Prostate gland (tissue), 2 donors: ENCODE results near the gene ZFAND2B. TPM values are rescaled to one million over a fixed set of nuclear protein-coding genes. Genes with fewer than 3 reads are reported as not detected.

Experiments used
- DNase-seq: peaks from one replicate; pipeline ENCODE4 v3.0.0-alpha.2; 2019; ENCODE audit warnings: low spot score
- H3K27ac ChIP-seq, 2 donors: fragments of 200-600 bp; sonication (generic); 2 replicates each; pipeline ENCODE4 v1.5.1; 2017 to 2019
- H3K27me3 ChIP-seq: fragments of 200-600 bp; sonication (generic); replicated peaks from 2 replicates; pipeline ENCODE4 v1.5.1; 2019; ENCODE audit not compliant: insufficient read depth
- H3K36me3 ChIP-seq, 2 donors: fragments of 200-600 bp; sonication (generic); 1 replicate in 1 of 2; 2 replicates in 1 of 2; pipeline versions ENCODE4 v1.5.1 to v1.8.1; 2017 to 2019
- H3K4me1 ChIP-seq: fragments of 200-600 bp; sonication (generic); replicated peaks from 2 replicates; pipeline ENCODE4 v1.5.1; 2019
- H3K4me3 ChIP-seq, 2 donors: fragments of 200-600 bp; sonication (generic); 2 replicates each; pipeline ENCODE4 v1.5.1; 2017 to 2019
- H3K9me3 ChIP-seq: fragments of 200-600 bp; sonication (generic); 2 replicates; pipeline ENCODE4 v1.5.1; 2017
- CTCF ChIP-seq, 4 experiments: fragments of 200-600 bp in 2 of 4; fragments of 450-650 bp in 2 of 4; sonication (generic) in 2 of 4; IDR thresholded peaks; 1 replicate in 3 of 4; 2 replicates in 1 of 4; pipeline ENCODE4 v1.5.1; 2016 to 2019; ENCODE audit warnings: antibody characterized with exemption in 4 of 4, mild to moderate bottlenecking in 2 of 4, moderate library complexity in 2 of 4
- POLR2A ChIP-seq: fragments of 450-650 bp; IDR thresholded peaks from one replicate; pipeline ENCODE4 v1.6.1; 2016; ENCODE audit warnings: antibody characterized with exemption, mild to moderate bottlenecking
- POLR2AphosphoS5 ChIP-seq: sonication (generic); formaldehyde crosslinking; IDR thresholded peaks from one replicate; pipeline ENCODE4 v1.6.1; 2017; ENCODE audit warnings: antibody characterized with exemption
- WGBS: methylation state at CpG from one replicate; pipeline ENCODE4 v1.1.5; 2018; 5-methylcytosine and 5-hydroxymethylcytosine counted together
- intact Hi-C: fragments of 100-400 bp; cut with DNase I; formaldehyde crosslinking; loops from one replicate; pipeline ENCODE4 v1.14.2; 2022
- total RNA-seq, 2 donors: library from RNA; depleted of rRNA; stranded (reverse); fragments of >200 nt; gene quantifications; one replicate each; pipeline ENCODE4 v1.1.0, GENCODE V29; 2016

The ZFAND2B gene
- total RNA-seq, 2 donors from 2014 or later = 49.0 to 57.2 TPM

DNA sequence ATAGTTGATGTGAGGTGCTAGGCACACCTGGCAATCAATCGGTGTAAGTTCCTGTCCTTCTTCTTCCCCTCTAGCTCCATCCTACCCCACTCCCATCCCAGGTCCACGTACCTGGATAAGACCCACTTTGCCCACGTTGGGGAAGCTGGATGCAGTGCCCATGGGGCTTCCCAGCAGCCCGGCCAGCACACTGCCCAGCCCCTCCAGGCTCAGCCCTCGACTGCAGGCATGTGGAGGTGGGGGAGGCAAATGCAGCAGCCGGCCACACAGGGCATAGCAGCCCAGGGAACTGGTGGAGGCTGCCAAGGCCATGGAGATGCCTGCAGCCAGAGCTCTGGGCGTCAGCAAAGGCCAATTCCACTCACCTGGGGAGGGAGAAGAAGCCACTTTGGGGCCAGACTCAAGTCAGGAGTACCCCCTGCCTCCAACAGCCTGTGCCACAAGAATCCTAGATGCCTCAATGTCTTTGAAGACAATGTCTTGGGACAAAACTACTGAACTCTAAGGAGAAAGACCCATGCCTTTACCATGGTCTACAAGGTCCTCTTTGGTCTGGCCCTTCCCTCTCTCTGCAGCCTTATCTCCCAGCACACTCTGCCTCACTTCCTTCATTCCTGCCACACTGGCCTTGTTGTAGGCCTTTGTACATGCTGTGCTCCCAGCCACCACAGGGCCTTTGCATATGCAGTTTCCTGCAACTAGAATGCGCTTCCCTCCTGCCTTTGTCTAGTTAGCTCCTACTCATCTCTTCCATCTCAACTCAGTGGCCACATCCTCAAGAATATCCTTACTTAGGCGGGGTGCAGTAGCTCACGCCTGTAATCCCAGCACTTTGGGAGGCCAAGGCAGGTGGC lies 41.3 kb upstream of the ZFAND2B start:
- WGBS = 82% methylated on average over 10 of the region's 10 CpGs
- intact Hi-C loops = no loop called here
- Histone ChIP-seq H3K4me3 (no peak overlapping the region), H3K27me3 (no peaks in the 10 kb centered on the region), H3K36me3 (no peaks in the 10 kb centered on the region), H3K9me3 (no peaks in the 10 kb centered on the region), H3K27ac (no peak overlapping the region), H3K4me1 (no peaks in the 10 kb centered on the region)
- DNase-seq = no peak
- TF ChIP-seq CTCF (IDR thresholded peaks at IDR 0.05) (no peak), POLR2A (no peak), POLR2AphosphoS5 (no peak)

- no peak overlapping the region for H3K27ac ChIP-seq
These were observed 38.6 kb upstream of the ZFAND2B start for GRCh38 chr2:219167997-219168396.

DNA sequence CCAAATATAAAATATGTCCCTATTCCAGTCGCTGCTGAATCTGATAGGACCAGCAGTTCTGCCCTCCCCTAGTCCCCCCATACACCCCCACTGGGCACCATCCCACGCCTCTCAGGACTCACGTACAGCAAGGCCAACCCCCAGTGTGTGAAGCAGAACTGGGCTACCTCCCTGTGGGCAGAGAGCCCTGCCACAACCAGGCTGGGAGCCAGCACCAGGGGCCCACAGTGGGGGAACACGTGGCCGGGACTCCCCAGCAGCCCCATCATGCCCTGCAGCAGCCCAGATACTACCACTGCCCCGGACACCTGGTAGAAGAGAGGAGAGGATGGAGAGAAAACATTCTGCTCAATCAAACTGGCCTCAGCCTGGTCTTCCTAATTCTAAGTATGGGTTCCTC lies 38.1 kb upstream of the ZFAND2B start:
- intact Hi-C loops = no loop called here
- no peak for TF ChIP-seq CTCF (IDR thresholded peaks at IDR 0.05)

More at GRCh38 chr2:219167997-219168396, 38.6 kb upstream of the ZFAND2B start:
- Histone ChIP-seq H3K4me3 (no peak overlapping the region), H3K36me3 (no peaks in the 10 kb centered on the region), H3K27me3 (no peaks in the 10 kb centered on the region), H3K4me1 (no peaks in the 10 kb centered on the region), H3K9me3 (no peaks in the 10 kb centered on the region)
- TF ChIP-seq POLR2A = no peak
- TF ChIP-seq CTCF (IDR thresholded peaks at IDR 0.05) = no peak
- TF ChIP-seq POLR2AphosphoS5 = no peak
- no peak for DNase-seq
- 57% methylated on average over 5 of the region's 5 CpGs for WGBS
- intact Hi-C loops = no loop called here

DNA sequence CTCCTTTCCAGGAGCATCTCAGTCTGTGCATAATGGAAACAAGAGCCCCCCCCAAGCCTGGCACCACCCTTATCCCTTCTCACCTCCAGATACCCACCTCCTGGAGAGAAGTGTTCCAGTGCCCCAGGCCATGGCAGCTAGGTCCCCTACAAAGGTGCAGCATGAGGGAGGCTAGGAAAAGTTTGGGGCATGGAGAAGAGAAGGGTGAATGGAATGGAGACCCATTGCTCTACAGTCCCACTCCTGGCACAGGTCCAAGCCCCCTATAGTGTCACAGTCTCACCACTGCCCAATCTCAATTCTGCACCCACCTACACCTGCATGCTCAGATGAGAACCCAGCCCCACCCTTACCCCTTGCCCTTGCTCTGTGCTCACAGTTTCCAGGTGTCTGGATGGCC lies 37.6 kb upstream of the ZFAND2B start:
- intact Hi-C loops = no loop called here
- H3K27me3 ChIP-seq = no peaks in the 10 kb centered on the region
- TF ChIP-seq POLR2A = no peak
- no peak for TF ChIP-seq POLR2AphosphoS5
- no peak for TF ChIP-seq CTCF (IDR thresholded peaks at IDR 0.05)
- H3K4me3 ChIP-seq = no peak overlapping the region
- no peaks in the 10 kb centered on the region for H3K9me3 ChIP-seq
- DNase-seq = no peak
- no peaks in the 10 kb centered on the region for H3K36me3 ChIP-seq
- no peaks in the 10 kb centered on the region for H3K4me1 ChIP-seq
- H3K27ac ChIP-seq = no peak overlapping the region

More for the DNA sequence above, 38.1 kb upstream of the ZFAND2B start:
- Histone ChIP-seq H3K36me3 (no peaks in the 10 kb centered on the region), H3K4me3 (no peak overlapping the region), H3K27me3 (no peaks in the 10 kb centered on the region), H3K9me3 (no peaks in the 10 kb centered on the region), H3K27ac (no peak overlapping the region), H3K4me1 (no peaks in the 10 kb centered on the region)
- 38% methylated on average over 4 of the region's 6 CpGs for WGBS
- no peak for DNase-seq
